ENCODE data around the gene KIR2DL3.
"Not testable (repeated sequence)": the region's sequence is repeated elsewhere in the genome, so short reads cannot be mapped to it uniquely, and the experiment has no call there.

GRCh38 chr19:54777851-54778250 is 39.5 kb downstream of the KIR2DL3 start:
- TF ChIP-seq, protein P1, sequence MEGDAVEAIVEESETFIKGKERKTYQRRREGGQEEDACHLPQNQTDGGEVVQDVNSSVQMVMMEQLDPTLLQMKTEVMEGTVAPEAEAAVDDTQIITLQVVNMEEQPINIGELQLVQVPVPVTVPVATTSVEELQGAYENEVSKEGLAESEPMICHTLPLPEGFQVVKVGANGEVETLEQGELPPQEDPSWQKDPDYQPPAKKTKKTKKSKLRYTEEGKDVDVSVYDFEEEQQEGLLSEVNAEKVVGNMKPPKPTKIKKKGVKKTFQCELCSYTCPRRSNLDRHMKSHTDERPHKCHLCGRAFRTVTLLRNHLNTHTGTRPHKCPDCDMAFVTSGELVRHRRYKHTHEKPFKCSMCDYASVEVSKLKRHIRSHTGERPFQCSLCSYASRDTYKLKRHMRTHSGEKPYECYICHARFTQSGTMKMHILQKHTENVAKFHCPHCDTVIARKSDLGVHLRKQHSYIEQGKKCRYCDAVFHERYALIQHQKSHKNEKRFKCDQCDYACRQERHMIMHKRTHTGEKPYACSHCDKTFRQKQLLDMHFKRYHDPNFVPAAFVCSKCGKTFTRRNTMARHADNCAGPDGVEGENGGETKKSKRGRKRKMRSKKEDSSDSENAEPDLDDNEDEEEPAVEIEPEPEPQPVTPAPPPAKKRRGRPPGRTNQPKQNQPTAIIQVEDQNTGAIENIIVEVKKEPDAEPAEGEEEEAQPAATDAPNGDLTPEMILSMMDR (IDR thresholded peaks at IDR 0.05): not testable (repeated sequence)
- not testable (repeated sequence) for TF ChIP-seq POLR2A (IDR thresholded peaks at IDR 0.05)
